Right atrium auricular region (tissue), 2 donors: ENCODE measurements around the gene PIP4K2C. TPM values are rescaled to one million over a fixed set of nuclear protein-coding genes. Genes with fewer than 3 reads are reported as not detected.
"Not testable (repeated sequence)": the region's sequence is repeated elsewhere in the genome, so short reads cannot be mapped to it uniquely, and the experiment has no call there.

ENCODE experiments used
- DNase-seq: peaks from one replicate; pipeline ENCODE4 v3.0.0-alpha.2; 2019; ENCODE audit warnings: low spot score
- H3K27ac ChIP-seq, 2 donors: fragments of 200-600 bp; sonication (generic); 1 replicate in 1 of 2; 2 replicates in 1 of 2; pipeline ENCODE4 v1.5.1; 2016 to 2019
- H3K27me3 ChIP-seq, 2 donors: fragments of 200-600 bp; sonication (generic); one replicate each; pipeline versions ENCODE4 v1.5.1 to v1.6.0; 2017 to 2019
- H3K36me3 ChIP-seq: fragments of 200-600 bp; sonication (generic); one replicate; pipeline ENCODE4 v1.5.1; 2016
- H3K4me1 ChIP-seq, 2 donors: fragments of 200-600 bp; sonication (generic); one replicate each; pipeline versions ENCODE4 v1.5.1 to v1.6.0; 2017 to 2019
- H3K4me3 ChIP-seq, 2 donors: fragments of 200-600 bp; sonication (generic); 1 replicate in 1 of 2; 2 replicates in 1 of 2; pipeline ENCODE4 v1.5.1; 2017 to 2019; ENCODE audit warnings: mild to moderate bottlenecking in 1 of 2, moderate library complexity in 1 of 2
- H3K9me3 ChIP-seq, 2 donors: fragments of 200-600 bp; sonication (generic); one replicate each; pipeline ENCODE4 v1.5.1; 2019
- total RNA-seq, 2 donors: library from RNA; depleted of rRNA; stranded (reverse); fragments of >200 nt; gene quantifications; one replicate each; pipeline ENCODE4 v1.1.0, GENCODE V29; 2016
- TF ChIP-seq, protein P1 (sequence below), 2 donors: fragments of 200-600 bp; sonication (generic); IDR thresholded peaks; one replicate each; pipeline ENCODE4 v1.5.1; 2019; ENCODE audit warnings: antibody characterized with exemption in 2 of 2

PIP4K2C gene
- total RNA-seq, 2 donors from 2014 or later: 22.1 to 25.2 TPM

DNA sequence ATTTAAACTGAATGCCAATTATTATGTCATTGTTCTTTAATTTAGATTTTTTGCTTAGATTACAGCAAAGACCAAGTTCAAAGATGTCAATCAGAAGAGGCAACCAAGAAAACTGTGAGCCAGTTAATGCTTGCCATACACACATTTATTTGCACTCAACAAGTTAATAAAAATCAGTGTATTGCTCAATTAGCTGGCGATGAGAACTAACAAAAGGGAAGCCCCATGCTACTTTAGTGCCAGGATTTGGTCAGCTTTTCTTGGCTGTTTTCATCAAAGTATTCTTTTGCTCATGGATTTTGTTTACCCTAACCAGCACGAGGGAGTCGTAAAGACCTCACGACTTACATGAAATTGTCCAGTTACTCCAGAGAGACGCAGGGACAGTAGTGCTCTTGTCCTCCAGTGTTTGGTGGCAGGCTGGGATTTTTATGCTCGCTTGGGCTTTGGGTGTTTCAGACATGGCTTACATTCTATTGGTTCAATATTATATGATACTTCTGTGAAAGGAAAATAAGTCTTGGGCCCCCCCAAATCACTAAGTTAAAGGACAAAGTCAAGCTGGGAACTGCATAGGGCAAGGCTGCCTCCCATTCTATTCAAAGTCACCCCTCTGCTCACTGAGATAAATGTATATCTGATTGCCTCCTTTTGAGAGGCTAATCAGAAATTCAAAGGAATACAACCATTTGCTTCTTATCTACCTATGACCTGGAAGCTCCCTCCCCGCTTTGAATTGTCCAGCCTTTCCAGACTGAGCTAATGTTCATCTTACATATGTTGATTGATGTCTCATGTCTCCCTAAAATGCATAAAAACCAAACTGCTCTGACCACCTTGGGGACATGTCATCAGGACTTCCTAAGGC, 49.4 kb downstream of the PIP4K2C start:
- Histone ChIP-seq H3K27ac (no peak overlapping the region), H3K9me3 (peaks cover 0 to 5% of the 10 kb centered on the region in 2 donors), H3K4me3 (no peak overlapping the region), H3K27me3 (no peaks in the 10 kb centered on the region), H3K4me1 (no peaks in the 10 kb centered on the region), H3K36me3 (no peaks in the 10 kb centered on the region)
- TF ChIP-seq, protein P1, sequence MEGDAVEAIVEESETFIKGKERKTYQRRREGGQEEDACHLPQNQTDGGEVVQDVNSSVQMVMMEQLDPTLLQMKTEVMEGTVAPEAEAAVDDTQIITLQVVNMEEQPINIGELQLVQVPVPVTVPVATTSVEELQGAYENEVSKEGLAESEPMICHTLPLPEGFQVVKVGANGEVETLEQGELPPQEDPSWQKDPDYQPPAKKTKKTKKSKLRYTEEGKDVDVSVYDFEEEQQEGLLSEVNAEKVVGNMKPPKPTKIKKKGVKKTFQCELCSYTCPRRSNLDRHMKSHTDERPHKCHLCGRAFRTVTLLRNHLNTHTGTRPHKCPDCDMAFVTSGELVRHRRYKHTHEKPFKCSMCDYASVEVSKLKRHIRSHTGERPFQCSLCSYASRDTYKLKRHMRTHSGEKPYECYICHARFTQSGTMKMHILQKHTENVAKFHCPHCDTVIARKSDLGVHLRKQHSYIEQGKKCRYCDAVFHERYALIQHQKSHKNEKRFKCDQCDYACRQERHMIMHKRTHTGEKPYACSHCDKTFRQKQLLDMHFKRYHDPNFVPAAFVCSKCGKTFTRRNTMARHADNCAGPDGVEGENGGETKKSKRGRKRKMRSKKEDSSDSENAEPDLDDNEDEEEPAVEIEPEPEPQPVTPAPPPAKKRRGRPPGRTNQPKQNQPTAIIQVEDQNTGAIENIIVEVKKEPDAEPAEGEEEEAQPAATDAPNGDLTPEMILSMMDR (IDR thresholded peaks at IDR 0.05): no peak
- no peak for DNase-seq

DNA sequence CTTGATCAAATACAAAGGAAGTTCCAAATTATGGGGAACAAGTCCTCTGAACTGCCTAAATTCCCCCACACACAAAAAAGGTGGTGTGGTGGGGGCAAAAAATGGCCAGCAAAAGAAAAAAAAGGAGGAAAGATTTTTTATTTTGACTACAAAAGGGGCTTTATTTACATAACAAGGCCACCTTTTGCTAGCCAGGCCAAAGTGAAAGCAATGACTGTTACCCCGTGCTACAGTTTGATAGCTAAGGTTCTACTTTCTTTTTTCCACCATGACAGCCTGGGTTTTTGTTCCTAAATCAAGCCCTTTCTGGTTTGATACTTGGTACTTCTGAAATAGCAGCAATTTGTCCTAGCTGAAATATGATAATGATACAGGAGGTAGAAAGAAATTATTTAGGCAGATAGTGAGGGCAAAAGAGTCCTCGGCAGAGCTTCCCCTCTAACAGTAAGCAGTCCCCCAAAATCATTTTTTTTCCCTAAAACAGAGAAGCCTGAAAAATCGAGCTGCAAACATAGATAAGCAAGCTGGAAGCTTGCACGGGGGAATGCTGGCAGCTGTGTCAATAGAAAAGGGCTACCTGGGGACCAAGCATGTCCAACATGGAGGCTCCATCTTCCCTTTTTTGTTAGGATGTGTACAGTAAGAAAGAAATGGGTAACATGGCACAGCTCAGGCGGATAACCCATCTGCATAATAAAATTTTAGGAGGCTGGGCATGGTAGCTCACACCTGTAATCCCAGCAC, 50.9 kb downstream of the PIP4K2C start:
- no peak overlapping the region for H3K4me3 ChIP-seq
- H3K36me3 ChIP-seq: no peaks in the 10 kb centered on the region
- peaks cover 0 to 15% of the 10 kb centered on the region in 2 donors for H3K9me3 ChIP-seq
- DNase-seq: no peak
- no peaks in the 10 kb centered on the region for H3K4me1 ChIP-seq
- TF ChIP-seq, protein P1 (IDR thresholded peaks at IDR 0.05): no peak
- H3K27me3 ChIP-seq: no peaks in the 10 kb centered on the region
- no peak overlapping the region for H3K27ac ChIP-seq

DNA sequence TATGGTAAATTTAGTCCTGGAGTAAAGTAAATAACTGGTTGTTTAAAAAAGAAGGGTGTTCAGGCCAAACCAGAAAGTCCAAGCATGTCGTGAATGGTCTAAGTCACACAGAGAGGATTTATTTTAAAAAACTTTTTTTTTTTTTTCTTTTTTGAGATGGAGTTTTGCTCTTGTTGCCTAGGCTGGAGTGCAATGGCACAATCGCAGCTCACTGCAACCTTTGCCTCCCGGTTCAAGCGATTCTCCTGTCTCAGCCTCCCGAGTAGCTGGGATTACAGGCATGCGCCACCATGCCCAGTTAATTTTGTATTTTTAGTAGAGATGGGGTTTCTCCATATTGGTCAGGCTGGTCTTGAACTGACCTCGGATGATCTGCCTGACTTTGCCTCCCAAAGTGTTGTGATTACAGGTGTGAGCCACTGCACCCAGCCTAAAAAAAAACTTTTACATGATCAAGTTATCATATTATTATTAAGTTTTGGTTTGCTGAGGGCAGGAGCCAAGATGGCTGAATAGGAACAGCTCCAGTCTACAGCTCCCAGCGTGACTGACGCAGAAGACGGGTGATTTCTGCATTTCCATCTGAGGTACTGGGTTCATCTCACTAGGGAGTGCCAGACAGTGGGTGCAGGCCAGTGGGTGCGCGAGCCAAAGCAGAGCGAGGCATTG, 55.1 kb downstream of the PIP4K2C start:
- not testable (repeated sequence) for DNase-seq, H3K36me3 ChIP-seq, H3K27me3 ChIP-seq, H3K4me1 ChIP-seq, H3K27ac ChIP-seq, H3K4me3 ChIP-seq
- peaks cover 0 to 15% of the 10 kb centered on the region in 2 donors for H3K9me3 ChIP-seq

DNA sequence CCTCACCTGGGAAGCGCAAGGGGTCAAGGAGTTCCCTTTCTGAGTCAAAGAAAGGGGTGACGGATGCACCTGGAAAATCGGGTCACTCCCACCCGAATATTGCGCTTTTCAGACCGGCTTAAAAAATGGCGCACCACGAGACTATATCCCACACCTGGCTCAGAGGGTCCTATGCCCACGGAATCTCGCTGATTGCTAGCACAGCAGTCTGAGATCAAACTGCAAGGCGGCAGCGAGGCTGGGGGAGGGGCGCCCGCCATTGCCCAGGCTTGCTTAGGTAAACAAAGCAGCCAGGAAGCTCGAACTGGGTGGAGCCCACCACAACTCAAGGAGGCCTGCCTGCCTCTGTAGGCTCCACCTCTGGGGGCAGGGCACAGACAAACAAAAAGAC, 55.7 kb downstream of the PIP4K2C start:
- H3K27me3 ChIP-seq, H3K36me3 ChIP-seq, DNase-seq, H3K27ac ChIP-seq, H3K4me1 ChIP-seq, H3K4me3 ChIP-seq: not testable (repeated sequence)
- H3K9me3 ChIP-seq: peaks cover 0 to 15% of the 10 kb centered on the region in 2 donors

Other genes with a start within 250 kb of the PIP4K2C start
- 10 to 100 TPM; 31.7 to 47.8 TPM for gene R3HDM2, start 160.1 kb upstream of the PIP4K2C start, total RNA-seq
- not detected for gene INHBC, start 156.4 kb upstream of the PIP4K2C start, total RNA-seq
- gene INHBE, start 135.9 kb upstream of the PIP4K2C start, total RNA-seq: not detected
- gene GLI1, start 131.4 kb upstream of the PIP4K2C start, total RNA-seq: 1 to 10 TPM in 1 of 2 donors, not detected in 1; 1.2 TPM
- gene ARHGAP9, start 111.3 kb upstream of the PIP4K2C start, total RNA-seq: 1 to 10 TPM; 3.4 to 4.2 TPM
- 10 to 100 TPM; 36.9 to 41.0 TPM for gene MARS1, start 103.1 kb upstream of the PIP4K2C start, total RNA-seq
- 10 to 100 TPM; 19.8 to 25.0 TPM for gene DDIT3, start 70.7 kb upstream of the PIP4K2C start, total RNA-seq
- 10 to 100 TPM; 12.5 to 14.4 TPM for gene MBD6, start 68.4 kb upstream of the PIP4K2C start, total RNA-seq
- gene DCTN2, start 44.0 kb upstream of the PIP4K2C start, total RNA-seq: 100 to 1,000 TPM; 109 to 114 TPM
- gene KIF5A, start 41.1 kb upstream of the PIP4K2C start, total RNA-seq: under 1 TPM; 0.11 to 0.12 TPM
- gene DTX3, start 13.6 kb downstream of the PIP4K2C start, total RNA-seq: 10 to 100 TPM; 22.3 to 32.5 TPM
- gene ARHGEF25, start 20.2 kb downstream of the PIP4K2C start, total RNA-seq: 10 to 100 TPM in 1 of 2 donors, 1 to 10 TPM in 1; 7.4 to 11.0 TPM
- 1 to 10 TPM; 3.5 to 4.4 TPM for gene B4GALNT1, start 42.0 kb downstream of the PIP4K2C start, total RNA-seq
- gene OS9, start 102.9 kb downstream of the PIP4K2C start, total RNA-seq: 100 to 1,000 TPM; 161 to 173 TPM
- gene AGAP2, start 147.6 kb downstream of the PIP4K2C start, total RNA-seq: 1 to 10 TPM in 1 of 2 donors, under 1 TPM in 1; 0.75 to 4.8 TPM
- gene TSPAN31, start 153.8 kb downstream of the PIP4K2C start, total RNA-seq: 10 to 100 TPM; 50.3 to 59.6 TPM
- gene CDK4, start 161.1 kb downstream of the PIP4K2C start, total RNA-seq: 10 to 100 TPM; 32.1 to 59.7 TPM
- 10 to 100 TPM in 1 of 2 donors, 1 to 10 TPM in 1; 8.4 to 11.6 TPM for gene MARCHF9, start 163.9 kb downstream of the PIP4K2C start, total RNA-seq
- under 1 TPM; 0.28 to 0.33 TPM for gene CYP27B1, start 175.9 kb downstream of the PIP4K2C start, total RNA-seq
- gene METTL1, start 180.9 kb downstream of the PIP4K2C start, total RNA-seq: 1 to 10 TPM; 1.5 to 8.5 TPM
- gene EEF1AKMT3, start 181.4 kb downstream of the PIP4K2C start, total RNA-seq: 1 to 10 TPM; 1.9 to 3.6 TPM
- gene TSFM, start 191.6 kb downstream of the PIP4K2C start, total RNA-seq: 10 to 100 TPM; 20.0 to 23.2 TPM
- gene AVIL, start 227.5 kb downstream of the PIP4K2C start, total RNA-seq: 1 to 10 TPM; 1.3 to 2.6 TPM